ENCODE data around the gene BRICD5. TPM values are rescaled to one million over a fixed set of nuclear protein-coding genes. Genes with fewer than 3 reads are reported as not detected.

Gene BRICD5
- polyA plus RNA-seq, 5 donors, result 2.6 to 9.0 (median 5.8) TPM

GRCh38 chr16:2183671-2184070 lies 27.0 kb downstream of the BRICD5 start:
- DNase-seq, result no peak

- no peak for DNase-seq
Observed at GRCh38 chr16:2181952-2182351, 28.7 kb downstream of the BRICD5 start.

GRCh38 chr16:2180962-2181923 lies 29.4 kb downstream of the BRICD5 start:
- no peak for DNase-seq

- no peak for DNase-seq
Observed at GRCh38 chr16:2180461-2180860, 30.2 kb downstream of the BRICD5 start.

- DNase-seq, result no peak
Observed at GRCh38 chr16:2179576-2179975, 31.1 kb downstream of the BRICD5 start.

GRCh38 chr16:2179107-2179501 lies 31.6 kb downstream of the BRICD5 start:
- no peak for DNase-seq

- no peak for DNase-seq
Observed at GRCh38 chr16:2178321-2179106, 32.1 kb downstream of the BRICD5 start.

- no peak for DNase-seq
Observed at GRCh38 chr16:2177561-2177960, 33.1 kb downstream of the BRICD5 start.

GRCh38 chr16:2177101-2177500 lies 33.6 kb downstream of the BRICD5 start:
- DNase-seq, result no peak

- DNase-seq, result no peak
Observed at GRCh38 chr16:2176047-2176446, 34.6 kb downstream of the BRICD5 start.

- no peak for DNase-seq
Observed at GRCh38 chr16:2175454-2175853, 35.2 kb downstream of the BRICD5 start.

- no peak for DNase-seq
Observed at GRCh38 chr16:2174396-2175131, 36.1 kb downstream of the BRICD5 start.

- no peak for DNase-seq
Observed at GRCh38 chr16:2173916-2174315, 36.7 kb downstream of the BRICD5 start.

GRCh38 chr16:2173366-2173765 lies 37.3 kb downstream of the BRICD5 start:
- DNase-seq, result no peak

- DNase-seq, result no peak
Observed at GRCh38 chr16:2172688-2173335, 37.9 kb downstream of the BRICD5 start.

- no peak for DNase-seq
Observed at GRCh38 chr16:2171601-2172178, 39.0 kb downstream of the BRICD5 start.

GRCh38 chr16:2170587-2171435 lies 39.9 kb downstream of the BRICD5 start:
- DNase-seq, result no peak

GRCh38 chr16:2170080-2170479 lies 40.6 kb downstream of the BRICD5 start:
- DNase-seq, result no peak

- DNase-seq, result no peak
Observed at GRCh38 chr16:2167068-2167638, 43.5 kb downstream of the BRICD5 start.

Measured in right lung (tissue), 5 donors.